Left lung (tissue), 10 donors: ENCODE measurements around the gene WRNIP1. TPM values are rescaled to one million over a fixed set of nuclear protein-coding genes. Genes with fewer than 3 reads are reported as not detected.

Source experiments
- ATAC-seq: fragments of 200-7000 bp; cut with Tn5 transposase; one replicate; pipeline ENCODE4 v1.9.1; 2020; ENCODE audit warnings: moderate library complexity
- DNase-seq, 4 donors: peaks; one replicate each; pipeline ENCODE4 v3.0.0-alpha.2; 2013 to 2020
- H3K27ac ChIP-seq, 2 donors: fragments of 200-600 bp; sonication (generic) in 1 of 2; one replicate each; pipeline versions ENCODE4 v1.5.0 to v1.8.0; 2020 to 2021
- H3K27me3 ChIP-seq, 2 donors: fragments of 200-600 bp; sonication (generic) in 1 of 2; one replicate each; pipeline versions ENCODE4 v1.5.0 to v1.8.0; 2020 to 2021
- H3K36me3 ChIP-seq, 2 donors: fragments of 200-600 bp; sonication (generic) in 1 of 2; one replicate each; pipeline versions ENCODE4 v1.5.0 to v1.8.0; 2020 to 2021
- H3K4me1 ChIP-seq, 2 donors: fragments of 200-600 bp; one replicate each; pipeline ENCODE4 v1.8.0; 2021
- H3K4me3 ChIP-seq, 2 donors: fragments of 200-600 bp; sonication (generic) in 1 of 2; one replicate each; pipeline versions ENCODE4 v1.5.0 to v1.8.0; 2020 to 2021; ENCODE audit warnings: mild to moderate bottlenecking in 1 of 2
- H3K9me3 ChIP-seq, 2 donors: fragments of 200-600 bp; sonication (generic) in 1 of 2; one replicate each; pipeline versions ENCODE4 v1.5.0 to v1.8.0; 2020 to 2021
- CTCF ChIP-seq, 2 donors: fragments of 200-600 bp; sonication (generic) in 1 of 2; IDR thresholded peaks; one replicate each; pipeline versions ENCODE4 v1.5.0 to v1.8.0; 2021; ENCODE audit warnings: antibody characterized with exemption in 2 of 2
- intact Hi-C, 2 donors: fragments of 100-400 bp; cut with DNase I; formaldehyde crosslinking; loops; one replicate each; pipeline versions ENCODE4 v1.11.2 to v1.14.2; 2022
- polyA plus RNA-seq, 6 donors: library from polyadenylated mRNA; unstranded; fragments of 120-200 nt; gene quantifications; one replicate each; pipeline ENCODE4 v1.2.1, GENCODE V29; 2013; ENCODE audit not compliant: insufficient read length in 6 of 6
- total RNA-seq, 2 donors: library from RNA; stranded (reverse); fragmentation: NEBNext Ultra II Directional; extraction: Animal tissue kit (Norgen Biotek cat#: 25700); gene quantifications; one replicate each; pipeline ENCODE4 v1.2.1, GENCODE V29; 2021
- donor health status: DM: no; HTN: yes; CAD: no.
- donor health status: DM: no; HTN: no; CAD: no.

WRNIP1 gene
- total and polyA plus RNA-seq, 8 donors, result 34.9 to 51.6 (median 49.0) TPM

GRCh38 chr6:2826131-2826530 lies 60.9 kb downstream of the WRNIP1 start:
- intact Hi-C loops, result no loop called here

GRCh38 chr6:2827142-2827541 lies 61.9 kb downstream of the WRNIP1 start:
- DNase-seq (no peak), ATAC-seq (no peak)
- Histone ChIP-seq H3K27ac (no peak overlapping the region), H3K27me3 (no peaks in the 10 kb centered on the region), H3K36me3 (peaks cover 0 to 9% of the 10 kb centered on the region in 2 donors), H3K9me3 (no peaks in the 10 kb centered on the region), H3K4me3 (no peak overlapping the region), H3K4me1 (peaks cover 0 to 13% of the 10 kb centered on the region in 2 donors)
- intact Hi-C loops, result no loop called here
- TF ChIP-seq CTCF (IDR thresholded peaks at IDR 0.05), result no peak

More at GRCh38 chr6:2826131-2826530, 60.9 kb downstream of the WRNIP1 start:
- TF ChIP-seq CTCF (IDR thresholded peaks at IDR 0.05), result no peak
- Histone ChIP-seq H3K27me3 (no peaks in the 10 kb centered on the region), H3K36me3 (peaks cover 0 to 1% of the 10 kb centered on the region in 2 donors), H3K27ac (no peak overlapping the region), H3K4me1 (peaks cover 0 to 3% of the 10 kb centered on the region in 2 donors), H3K9me3 (no peaks in the 10 kb centered on the region), H3K4me3 (no peak overlapping the region)
- DNase-seq, result no peak
- no peak for ATAC-seq

- Histone ChIP-seq H3K27ac (no peak overlapping the region), H3K27me3 (no peaks in the 10 kb centered on the region), H3K36me3 (peaks cover 0 to 24% of the 10 kb centered on the region in 2 donors), H3K4me1 (peaks cover 0 to 23% of the 10 kb centered on the region in 2 donors), H3K4me3 (no peak overlapping the region), H3K9me3 (no peaks in the 10 kb centered on the region)
- no peak for TF ChIP-seq CTCF (IDR thresholded peaks at IDR 0.05)
- DNase-seq, result no peak
- ATAC-seq, result no peak
- intact Hi-C loops, result no loop called here
These were observed 63.4 kb downstream of the WRNIP1 start for GRCh38 chr6:2828629-2829028.

GRCh38 chr6:2829253-2829652 lies 64.1 kb downstream of the WRNIP1 start:
- H3K27ac ChIP-seq, result no peak overlapping the region
- no peak for TF ChIP-seq CTCF (IDR thresholded peaks at IDR 0.05)
- intact Hi-C loops, result no loop called here
- H3K27me3 ChIP-seq, result no peaks in the 10 kb centered on the region
- H3K4me1 ChIP-seq, result peaks cover 0 to 26% of the 10 kb centered on the region in 2 donors
- H3K9me3 ChIP-seq, result no peaks in the 10 kb centered on the region
- no peak overlapping the region for H3K4me3 ChIP-seq
- ATAC-seq, result no peak
- DNase-seq, result no peak
- peaks cover 0 to 30% of the 10 kb centered on the region in 2 donors for H3K36me3 ChIP-seq

GRCh38 chr6:2830183-2830582 lies 65.0 kb downstream of the WRNIP1 start:
- Histone ChIP-seq H3K9me3 (no peaks in the 10 kb centered on the region), H3K4me1 (peaks cover 0 to 35% of the 10 kb centered on the region in 2 donors), H3K4me3 (no peak overlapping the region), H3K27ac (no peak overlapping the region), H3K36me3 (peaks cover 0 to 40% of the 10 kb centered on the region in 2 donors), H3K27me3 (no peaks in the 10 kb centered on the region)
- TF ChIP-seq CTCF (IDR thresholded peaks at IDR 0.05), result no peak
- intact Hi-C loops, result no loop called here
- no peak for ATAC-seq
- no peak for DNase-seq
